CD4-positive, alpha-beta T cell (primary cell): ENCODE data around the gene ZNF697. TPM values are rescaled to one million over a fixed set of nuclear protein-coding genes. Genes with fewer than 3 reads are reported as not detected.

Experiments used
- ATAC-seq: fragments of 200-7000 bp; cut with Tn5 transposase; one replicate; pipeline ENCODE4 v1.10.0; 2022; ENCODE audit warnings: mild to moderate bottlenecking; ENCODE audit not compliant: poor library complexity
- CTCF ChIA-PET: fragments of 350-600 bp; sonication (Branson Sonifier 250); formaldehyde crosslinking; loops from one replicate; lab custom pipeline; 2021; ENCODE audit warnings: antibody characterized with exemption, inconsistent platforms; lab: Charles Lee
- POLR2A ChIA-PET: fragments of 350-600 bp; sonication (Branson Sonifier 250); formaldehyde crosslinking; loops from one replicate; lab custom pipeline; 2021; ENCODE audit warnings: antibody characterized with exemption, inconsistent platforms; lab: Charles Lee
- DNase-seq, 14 experiments: peaks; one replicate each; pipeline ENCODE4 v3.0.0-alpha.2; 2013 to 2020; ENCODE audit warnings: mixed read lengths in 2 of 14
- H3K27ac ChIP-seq, 2 donors: one replicate each; pipeline versions ENCODE4 v1.5.1 to v1.7.0; 2013; ENCODE audit warnings: low read length in 2 of 2, low read depth in 1 of 2, mild to moderate bottlenecking in 1 of 2
- H3K27me3 ChIP-seq, 2 experiments: 1 replicate in 1 of 2; 2 replicates in 1 of 2; pipeline versions ENCODE4 v1.6.1 to v1.7.0; 2013; ENCODE audit warnings: low read length in 2 of 2, control low read depth in 1 of 2, mild to moderate bottlenecking in 1 of 2, moderate library complexity in 1 of 2; ENCODE audit not compliant: insufficient read depth in 2 of 2, control insufficient read depth in 1 of 2
- H3K36me3 ChIP-seq: one replicate; pipeline ENCODE4 v1.6.1; 2013; ENCODE audit warnings: low read length, control low read depth; ENCODE audit not compliant: insufficient read depth
- H3K4me1 ChIP-seq: one replicate; pipeline ENCODE4 v1.6.1; 2013; ENCODE audit warnings: low read length, control low read depth; ENCODE audit not compliant: insufficient read depth
- H3K4me3 ChIP-seq: one replicate; pipeline ENCODE4 v1.5.1; 2013; ENCODE audit warnings: mild to moderate bottlenecking, low read length, moderate library complexity
- H3K9me3 ChIP-seq, 2 experiments: 1 replicate in 1 of 2; 2 replicates in 1 of 2; pipeline versions ENCODE4 v1.6.1 to v1.7.0; 2013; ENCODE audit warnings: low read length in 2 of 2, mild to moderate bottlenecking in 2 of 2, control low read depth in 1 of 2, moderate library complexity in 1 of 2; ENCODE audit not compliant: control insufficient read depth in 1 of 2, insufficient read depth in 1 of 2
- H3K27ac Mint-ChIP-seq: one replicate; pipeline ENCODE4 v1.8.0; 2020; ENCODE audit warnings: mixed read lengths
- H3K27me3 Mint-ChIP-seq: one replicate; pipeline ENCODE4 v1.8.0; 2021; ENCODE audit warnings: mixed read lengths
- H3K36me3 Mint-ChIP-seq: one replicate; pipeline ENCODE4 v1.8.0; 2021; ENCODE audit warnings: low read depth, mixed read lengths
- H3K4me1 Mint-ChIP-seq: one replicate; pipeline ENCODE4 v1.8.0; 2021; ENCODE audit warnings: low read depth, mixed read lengths
- H3K4me3 Mint-ChIP-seq: one replicate; pipeline ENCODE4 v1.8.0; 2020; ENCODE audit warnings: mild to moderate bottlenecking, mixed read lengths
- H3K9me3 Mint-ChIP-seq: one replicate; pipeline ENCODE4 v1.8.0; 2020; ENCODE audit warnings: mixed read lengths
- intact Hi-C, 2 experiments: fragments of 100-400 bp; cut with DNase I in 1 of 2; cut with micrococcal nuclease in 1 of 2; formaldehyde crosslinking; loops; one replicate each; pipeline versions ENCODE4 v1.15.1 to v1.9.0; 2023 to 2025; cut with DNase I, micrococcal nuclease
- total RNA-seq, 174 experiments: library from RNA in 2 of 174; stranded (reverse) in 2 of 174; gene quantifications; one replicate each; pipeline ENCODE4 v1.2.3 and lab custom pipeline; 2021 to 2026
- TF ChIP-seq, protein P1 (sequence below): fragments of 200-600 bp; IDR thresholded peaks from one replicate; pipeline ENCODE4 v1.8.0; 2022; ENCODE audit warnings: antibody characterized with exemption, mild to moderate bottlenecking

ZNF697 gene
- total RNA-seq, 2 experiments from 2014 or later: 0.05 to 0.06 TPM

DNA sequence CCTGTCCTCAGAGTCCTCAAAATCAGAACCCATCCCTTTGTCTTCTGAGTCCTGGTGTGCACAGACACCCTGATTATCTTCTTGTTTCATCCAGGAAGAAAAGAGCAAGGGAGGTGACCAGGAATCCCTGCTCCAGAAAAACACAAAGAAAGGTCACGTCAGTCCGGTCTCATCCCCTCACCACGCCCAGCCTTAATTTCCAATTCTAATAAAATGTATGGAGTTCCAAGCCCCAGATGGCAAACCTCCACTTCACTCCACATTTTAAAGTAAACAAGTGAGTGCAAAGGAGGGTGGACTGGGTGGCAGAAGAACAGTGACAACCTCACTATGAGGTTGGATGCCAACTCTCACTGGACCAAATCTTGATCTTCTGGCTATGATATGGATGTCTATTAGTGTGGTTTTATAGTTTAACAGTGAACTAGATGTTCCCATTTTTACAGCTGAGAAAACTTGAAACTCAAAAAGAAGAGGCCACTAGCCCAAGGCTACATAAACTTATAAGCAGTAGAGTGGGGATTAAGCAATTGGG, 22.0 kb downstream of the ZNF697 start:
- intact Hi-C loops: no loop called here
- H3K4me3 ChIP-seq: no peak overlapping the region
- ChIA-PET POLR2A (no interaction called here), CTCF (no interaction called here)
- H3K27me3 ChIP-seq: peaks cover 13 to 35% of the 10 kb centered on the region in 2 experiments
- H3K4me1 Mint-ChIP-seq: no peaks in the 10 kb centered on the region
- ATAC-seq (no peak), DNase-seq (no peak)
- TF ChIP-seq, protein P1, sequence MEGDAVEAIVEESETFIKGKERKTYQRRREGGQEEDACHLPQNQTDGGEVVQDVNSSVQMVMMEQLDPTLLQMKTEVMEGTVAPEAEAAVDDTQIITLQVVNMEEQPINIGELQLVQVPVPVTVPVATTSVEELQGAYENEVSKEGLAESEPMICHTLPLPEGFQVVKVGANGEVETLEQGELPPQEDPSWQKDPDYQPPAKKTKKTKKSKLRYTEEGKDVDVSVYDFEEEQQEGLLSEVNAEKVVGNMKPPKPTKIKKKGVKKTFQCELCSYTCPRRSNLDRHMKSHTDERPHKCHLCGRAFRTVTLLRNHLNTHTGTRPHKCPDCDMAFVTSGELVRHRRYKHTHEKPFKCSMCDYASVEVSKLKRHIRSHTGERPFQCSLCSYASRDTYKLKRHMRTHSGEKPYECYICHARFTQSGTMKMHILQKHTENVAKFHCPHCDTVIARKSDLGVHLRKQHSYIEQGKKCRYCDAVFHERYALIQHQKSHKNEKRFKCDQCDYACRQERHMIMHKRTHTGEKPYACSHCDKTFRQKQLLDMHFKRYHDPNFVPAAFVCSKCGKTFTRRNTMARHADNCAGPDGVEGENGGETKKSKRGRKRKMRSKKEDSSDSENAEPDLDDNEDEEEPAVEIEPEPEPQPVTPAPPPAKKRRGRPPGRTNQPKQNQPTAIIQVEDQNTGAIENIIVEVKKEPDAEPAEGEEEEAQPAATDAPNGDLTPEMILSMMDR: no peak
- H3K27me3 Mint-ChIP-seq: peaks cover 48% of the 10 kb centered on the region
- H3K36me3 ChIP-seq: no peaks in the 10 kb centered on the region
- no peak overlapping the region for H3K27ac ChIP-seq
- no peak overlapping the region for H3K27ac Mint-ChIP-seq
- H3K9me3 ChIP-seq: peaks cover 0 to 26% of the 10 kb centered on the region in 2 experiments
- no peaks in the 10 kb centered on the region for H3K9me3 Mint-ChIP-seq
- H3K4me1 ChIP-seq: no peaks in the 10 kb centered on the region
- H3K36me3 Mint-ChIP-seq: no peaks in the 10 kb centered on the region
- no peak overlapping the region for H3K4me3 Mint-ChIP-seq

- no peak for ATAC-seq
- no peaks in the 10 kb centered on the region for H3K36me3 ChIP-seq
- Mint-ChIP-seq H3K27ac (no peak overlapping the region), H3K36me3 (no peaks in the 10 kb centered on the region), H3K27me3 (peaks cover 24% of the 10 kb centered on the region), H3K4me3 (no peak overlapping the region), H3K4me1 (no peaks in the 10 kb centered on the region), H3K9me3 (no peaks in the 10 kb centered on the region)
- DNase-seq: no peak
- intact Hi-C loops: no loop called here
- no peak overlapping the region for H3K4me3 ChIP-seq
- peaks cover 0 to 24% of the 10 kb centered on the region in 2 experiments for H3K9me3 ChIP-seq
- H3K27me3 ChIP-seq: peaks cover 0 to 20% of the 10 kb centered on the region in 2 experiments
- no peak overlapping the region for H3K27ac ChIP-seq
- TF ChIP-seq, protein P1: no peak
- H3K4me1 ChIP-seq: no peaks in the 10 kb centered on the region
- ChIA-PET POLR2A (no interaction called here), CTCF (no interaction called here)
Observed at GRCh38 chr1:119623678-119624077, 24.4 kb downstream of the ZNF697 start.

GRCh38 chr1:119623193-119623515, 24.9 kb downstream of the ZNF697 start:
- Histone ChIP-seq H3K4me1 (no peaks in the 10 kb centered on the region), H3K27me3 (peaks cover 0 to 17% of the 10 kb centered on the region in 2 experiments), H3K4me3 (no peak overlapping the region), H3K36me3 (no peaks in the 10 kb centered on the region), H3K27ac (no peak overlapping the region), H3K9me3 (peaks cover 0 to 24% of the 10 kb centered on the region in 2 experiments)
- H3K4me3 Mint-ChIP-seq: no peak overlapping the region
- no peak for ATAC-seq
- no peaks in the 10 kb centered on the region for H3K36me3 Mint-ChIP-seq
- H3K27me3 Mint-ChIP-seq: peaks cover 18% of the 10 kb centered on the region
- ChIA-PET POLR2A (no interaction called here), CTCF (no interaction called here)
- H3K9me3 Mint-ChIP-seq: no peaks in the 10 kb centered on the region
- no peak for DNase-seq
- intact Hi-C loops: no loop called here
- no peaks in the 10 kb centered on the region for H3K4me1 Mint-ChIP-seq
- no peak overlapping the region for H3K27ac Mint-ChIP-seq
- TF ChIP-seq, protein P1: no peak
